ENCODE results near the gene GPD1.

Gene GPD1

DNA sequence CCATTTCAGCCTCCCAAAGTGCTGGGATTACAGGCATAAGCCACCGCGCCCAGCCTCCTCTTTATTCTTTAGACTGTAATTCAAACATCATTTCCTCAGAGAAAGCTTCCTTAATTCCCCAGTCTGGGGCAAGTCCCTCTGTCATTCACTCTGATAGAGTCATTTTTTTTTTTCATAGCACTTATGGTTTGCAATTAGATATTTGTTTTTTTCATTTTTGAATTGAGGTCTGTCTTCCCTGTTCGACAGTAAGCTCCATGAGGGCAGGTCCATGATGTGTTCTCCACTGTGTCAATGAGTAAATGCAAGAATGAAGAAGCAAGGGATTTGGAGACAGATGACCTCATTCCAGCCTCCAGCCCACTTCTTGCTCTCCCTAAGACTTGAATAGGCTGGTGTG lies 34.3 kb upstream of the GPD1 start:
- TF ChIP-seq TAF1 (IDR thresholded peaks at IDR 0.05; ENCODE audit: low read depth) = no peak
- TF ChIP-seq EGR1 (IDR thresholded peaks at IDR 0.05) = no peak
- TF ChIP-seq TCF12 (IDR thresholded peaks at IDR 0.05; ENCODE audit: low read depth) = no peak
- no peak for TF ChIP-seq CREB1 (IDR thresholded peaks at IDR 0.05; ENCODE audit: low read depth)
- TF ChIP-seq YY1 (IDR thresholded peaks at IDR 0.05; ENCODE audit: low read depth) = no peak
- TF ChIP-seq USF1 (IDR thresholded peaks at IDR 0.05) = no peak
- no peak for TF ChIP-seq MAX (IDR thresholded peaks at IDR 0.05)
- TF ChIP-seq FOXM1 (IDR thresholded peaks at IDR 0.05; ENCODE audit: borderline replicate concordance, low read depth) = no peak
- no peak for TF ChIP-seq NFIC (IDR thresholded peaks at IDR 0.05)
- TF ChIP-seq ZBTB7A (IDR thresholded peaks at IDR 0.05; ENCODE audit: low read depth) = no peak
- no peak for TF ChIP-seq TEAD4 (IDR thresholded peaks at IDR 0.05)
- TF ChIP-seq CEBPB (IDR thresholded peaks at IDR 0.05) = no peak

DNA sequence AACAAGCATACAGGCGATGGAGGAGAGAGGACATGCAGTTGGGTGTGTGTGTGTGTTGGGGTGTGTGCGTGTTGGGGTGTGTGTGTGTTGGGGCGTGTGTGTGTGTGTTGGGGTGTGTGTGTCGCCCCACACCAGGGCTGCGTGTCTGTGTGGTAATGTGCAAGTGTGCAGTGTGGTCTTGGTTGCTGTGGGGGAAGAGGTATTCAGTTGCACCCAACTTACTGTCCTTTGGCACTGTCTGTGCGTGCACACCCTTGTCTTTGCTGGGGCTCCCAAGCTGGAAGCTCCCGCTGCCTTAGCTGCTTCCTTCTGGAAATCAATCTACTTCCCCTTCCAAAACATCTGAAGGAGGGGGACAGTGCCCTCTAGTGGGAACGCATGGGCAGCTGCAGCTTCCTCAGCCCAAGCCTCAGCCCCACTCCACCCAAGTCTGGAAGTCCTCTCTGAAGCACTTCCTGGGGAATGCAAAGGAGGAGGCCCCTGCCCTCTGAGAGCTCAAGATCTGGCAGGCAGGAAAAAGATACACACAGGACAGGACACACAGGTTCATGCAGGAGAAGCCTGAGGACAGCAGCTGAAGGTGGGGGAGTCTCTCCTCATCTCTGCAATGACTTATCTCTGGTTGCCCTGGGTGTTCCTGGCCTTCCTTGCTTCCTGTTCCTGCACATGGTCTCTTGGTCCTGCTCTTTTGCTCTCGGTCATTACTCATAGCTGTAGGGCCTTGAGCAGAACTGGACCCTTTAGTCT lies 33.3 kb upstream of the GPD1 start:
- TF ChIP-seq CEBPB (IDR thresholded peaks at IDR 0.05) (no peak), RAD21 (IDR thresholded peaks at IDR 0.05; ENCODE audit: low read depth) (peak; percentile 94)

- TF ChIP-seq RAD21 (IDR thresholded peaks at IDR 0.05; ENCODE audit: low read depth) (no peak), USF1 (IDR thresholded peaks at IDR 0.05) (no peak), ZBTB7A (IDR thresholded peaks at IDR 0.05; ENCODE audit: low read depth) (no peak), FOXM1 (IDR thresholded peaks at IDR 0.05; ENCODE audit: borderline replicate concordance, low read depth) (no peak), EGR1 (IDR thresholded peaks at IDR 0.05) (no peak), TEAD4 (IDR thresholded peaks at IDR 0.05) (no peak), YY1 (IDR thresholded peaks at IDR 0.05; ENCODE audit: low read depth) (no peak), CREB1 (IDR thresholded peaks at IDR 0.05; ENCODE audit: low read depth) (no peak), NFIC (IDR thresholded peaks at IDR 0.05) (no peak), EP300 (IDR thresholded peaks at IDR 0.05; ENCODE audit: borderline replicate concordance) (no peak), TAF1 (IDR thresholded peaks at IDR 0.05; ENCODE audit: low read depth) (no peak), MAX (IDR thresholded peaks at IDR 0.05) (no peak), TCF12 (IDR thresholded peaks at IDR 0.05; ENCODE audit: low read depth) (no peak), CEBPB (IDR thresholded peaks at IDR 0.05) (no peak)
- TF ChIP-seq, protein P1, sequence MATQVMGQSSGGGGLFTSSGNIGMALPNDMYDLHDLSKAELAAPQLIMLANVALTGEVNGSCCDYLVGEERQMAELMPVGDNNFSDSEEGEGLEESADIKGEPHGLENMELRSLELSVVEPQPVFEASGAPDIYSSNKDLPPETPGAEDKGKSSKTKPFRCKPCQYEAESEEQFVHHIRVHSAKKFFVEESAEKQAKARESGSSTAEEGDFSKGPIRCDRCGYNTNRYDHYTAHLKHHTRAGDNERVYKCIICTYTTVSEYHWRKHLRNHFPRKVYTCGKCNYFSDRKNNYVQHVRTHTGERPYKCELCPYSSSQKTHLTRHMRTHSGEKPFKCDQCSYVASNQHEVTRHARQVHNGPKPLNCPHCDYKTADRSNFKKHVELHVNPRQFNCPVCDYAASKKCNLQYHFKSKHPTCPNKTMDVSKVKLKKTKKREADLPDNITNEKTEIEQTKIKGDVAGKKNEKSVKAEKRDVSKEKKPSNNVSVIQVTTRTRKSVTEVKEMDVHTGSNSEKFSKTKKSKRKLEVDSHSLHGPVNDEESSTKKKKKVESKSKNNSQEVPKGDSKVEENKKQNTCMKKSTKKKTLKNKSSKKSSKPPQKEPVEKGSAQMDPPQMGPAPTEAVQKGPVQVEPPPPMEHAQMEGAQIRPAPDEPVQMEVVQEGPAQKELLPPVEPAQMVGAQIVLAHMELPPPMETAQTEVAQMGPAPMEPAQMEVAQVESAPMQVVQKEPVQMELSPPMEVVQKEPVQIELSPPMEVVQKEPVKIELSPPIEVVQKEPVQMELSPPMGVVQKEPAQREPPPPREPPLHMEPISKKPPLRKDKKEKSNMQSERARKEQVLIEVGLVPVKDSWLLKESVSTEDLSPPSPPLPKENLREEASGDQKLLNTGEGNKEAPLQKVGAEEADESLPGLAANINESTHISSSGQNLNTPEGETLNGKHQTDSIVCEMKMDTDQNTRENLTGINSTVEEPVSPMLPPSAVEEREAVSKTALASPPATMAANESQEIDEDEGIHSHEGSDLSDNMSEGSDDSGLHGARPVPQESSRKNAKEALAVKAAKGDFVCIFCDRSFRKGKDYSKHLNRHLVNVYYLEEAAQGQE (IDR thresholded peaks at IDR 0.05; ENCODE audit: low read depth) = no peak
These were observed 31.5 kb upstream of the GPD1 start for GRCh38 chr12:50072198-50072907.

DNA sequence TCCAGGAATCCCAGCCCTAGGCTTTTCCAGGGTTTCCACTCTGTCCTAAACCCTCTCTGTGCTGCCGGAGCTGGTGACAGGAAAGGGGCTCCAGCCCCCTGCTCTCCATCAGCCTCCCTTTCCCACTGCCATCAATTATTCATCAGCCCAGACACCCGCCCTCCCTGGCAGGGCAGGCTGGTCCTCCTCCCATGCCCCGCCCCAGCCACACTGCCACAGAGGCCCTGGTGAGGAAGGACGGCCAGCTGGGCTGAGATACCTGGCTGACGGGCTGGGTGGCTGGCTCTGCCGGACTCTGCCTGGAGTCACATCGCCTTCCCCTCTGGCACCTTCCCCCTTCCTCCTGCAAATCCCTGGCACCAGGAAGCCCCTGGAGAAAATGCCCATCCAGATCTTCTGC lies 30.6 kb upstream of the GPD1 start:
- TF ChIP-seq TAF1 (IDR thresholded peaks at IDR 0.05; ENCODE audit: low read depth) = no peak
- no peak for TF ChIP-seq ZBTB7A (IDR thresholded peaks at IDR 0.05; ENCODE audit: low read depth)
- no peak for TF ChIP-seq EP300 (IDR thresholded peaks at IDR 0.05; ENCODE audit: borderline replicate concordance)
- TF ChIP-seq TEAD4 (IDR thresholded peaks at IDR 0.05) = no peak

DNA sequence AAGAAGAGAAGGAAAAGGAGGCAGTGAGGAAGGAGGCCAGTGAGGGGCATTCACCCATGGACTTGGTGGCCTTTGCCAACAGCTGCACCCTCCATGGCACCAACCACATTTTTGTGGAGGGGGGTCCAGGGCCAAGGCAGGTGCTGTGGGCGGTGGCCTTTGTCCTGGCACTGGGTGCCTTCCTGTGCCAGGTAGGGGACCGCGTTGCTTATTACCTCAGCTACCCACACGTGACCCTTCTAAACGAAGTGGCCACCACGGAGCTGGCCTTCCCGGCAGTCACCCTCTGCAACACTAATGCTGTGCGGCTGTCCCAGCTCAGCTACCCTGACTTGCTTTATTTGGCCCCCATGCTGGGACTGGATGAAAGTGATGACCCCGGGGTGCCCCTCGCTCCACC lies 30.1 kb upstream of the GPD1 start:
- TF ChIP-seq EP300 (IDR thresholded peaks at IDR 0.05; ENCODE audit: borderline replicate concordance) (no peak), TAF1 (IDR thresholded peaks at IDR 0.05; ENCODE audit: low read depth) (no peak), CREB1 (IDR thresholded peaks at IDR 0.05; ENCODE audit: low read depth) (no peak), ZBTB7A (IDR thresholded peaks at IDR 0.05; ENCODE audit: low read depth) (no peak), RAD21 (IDR thresholded peaks at IDR 0.05; ENCODE audit: low read depth) (no peak), CEBPB (IDR thresholded peaks at IDR 0.05) (no peak)
- TF ChIP-seq, protein P1 (IDR thresholded peaks at IDR 0.05; ENCODE audit: low read depth) = no peak
